ENCODE data around the gene S100A9. TPM values are rescaled to one million over a fixed set of nuclear protein-coding genes. Genes with fewer than 3 reads are reported as not detected.

The S100A9 gene
- total and polyA plus RNA-seq, 7 donors, result 73.4 to 943 (median 308) TPM

DNA sequence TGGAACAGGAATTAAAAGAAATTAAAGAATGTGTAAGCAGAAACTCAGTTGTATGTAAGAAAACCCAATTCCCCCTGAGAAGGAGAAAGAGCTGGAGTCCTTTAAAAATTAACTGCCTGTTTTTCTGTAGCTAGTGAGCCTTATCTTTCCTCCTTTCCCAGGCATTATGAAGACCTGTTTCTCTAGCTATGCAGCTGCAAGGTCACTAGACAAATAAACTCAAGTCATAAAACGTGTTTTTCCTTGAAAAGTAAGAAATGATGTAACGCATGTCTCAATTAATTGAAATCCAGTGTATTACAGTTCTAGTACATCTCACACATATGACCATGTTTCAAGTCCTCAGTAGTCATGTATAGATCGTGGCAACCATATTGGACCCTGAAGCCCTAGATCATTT, 12.5 kb downstream of the S100A9 start:
- DNase-seq, result no peak
- intact Hi-C loops (cut with DNase I), result no loop called here
- Histone ChIP-seq H3K36me3 (no peaks in the 10 kb centered on the region), H3K9me3 (no peaks in the 10 kb centered on the region), H3K27me3 (no peaks in the 10 kb centered on the region), H3K4me1 (no peaks in the 10 kb centered on the region), H3K4me3 (no peak overlapping the region), H3K27ac (no peak overlapping the region)
- WGBS, 2 donors, result 41 to 72% methylated on average over 3 of the region's 3 CpGs
- TF ChIP-seq, protein P1, sequence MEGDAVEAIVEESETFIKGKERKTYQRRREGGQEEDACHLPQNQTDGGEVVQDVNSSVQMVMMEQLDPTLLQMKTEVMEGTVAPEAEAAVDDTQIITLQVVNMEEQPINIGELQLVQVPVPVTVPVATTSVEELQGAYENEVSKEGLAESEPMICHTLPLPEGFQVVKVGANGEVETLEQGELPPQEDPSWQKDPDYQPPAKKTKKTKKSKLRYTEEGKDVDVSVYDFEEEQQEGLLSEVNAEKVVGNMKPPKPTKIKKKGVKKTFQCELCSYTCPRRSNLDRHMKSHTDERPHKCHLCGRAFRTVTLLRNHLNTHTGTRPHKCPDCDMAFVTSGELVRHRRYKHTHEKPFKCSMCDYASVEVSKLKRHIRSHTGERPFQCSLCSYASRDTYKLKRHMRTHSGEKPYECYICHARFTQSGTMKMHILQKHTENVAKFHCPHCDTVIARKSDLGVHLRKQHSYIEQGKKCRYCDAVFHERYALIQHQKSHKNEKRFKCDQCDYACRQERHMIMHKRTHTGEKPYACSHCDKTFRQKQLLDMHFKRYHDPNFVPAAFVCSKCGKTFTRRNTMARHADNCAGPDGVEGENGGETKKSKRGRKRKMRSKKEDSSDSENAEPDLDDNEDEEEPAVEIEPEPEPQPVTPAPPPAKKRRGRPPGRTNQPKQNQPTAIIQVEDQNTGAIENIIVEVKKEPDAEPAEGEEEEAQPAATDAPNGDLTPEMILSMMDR (IDR thresholded peaks at IDR 0.05), result no peak
- TF ChIP-seq POLR2AphosphoS5 (IDR thresholded peaks at IDR 0.05), result no peak
- no peak for TF ChIP-seq EP300 (IDR thresholded peaks at IDR 0.05)
- TF ChIP-seq POLR2A (IDR thresholded peaks at IDR 0.05), result no peak

DNA sequence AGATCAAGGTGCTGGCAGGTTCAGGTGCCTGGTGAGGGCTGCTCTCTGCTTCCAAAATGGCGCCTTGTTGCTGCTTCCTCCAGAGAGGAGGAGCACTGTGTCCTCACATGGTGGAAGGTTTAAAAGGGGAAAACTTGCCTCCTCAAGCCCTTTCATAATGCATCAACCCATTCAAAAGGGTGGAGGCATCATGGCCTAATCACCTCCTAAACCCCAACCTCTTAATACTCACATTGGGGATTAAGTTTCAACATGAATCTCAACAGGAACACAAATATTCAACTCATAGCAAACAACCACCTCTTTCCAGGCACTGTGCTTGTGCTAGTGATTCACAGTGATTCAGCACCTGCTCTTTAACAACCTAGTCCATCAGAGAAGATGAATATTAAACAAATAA, 13.6 kb downstream of the S100A9 start:
- Histone ChIP-seq H3K27ac (no peak overlapping the region), H3K4me1 (no peaks in the 10 kb centered on the region), H3K4me3 (no peak overlapping the region), H3K27me3 (no peaks in the 10 kb centered on the region), H3K36me3 (no peaks in the 10 kb centered on the region), H3K9me3 (no peaks in the 10 kb centered on the region)
- WGBS, 2 donors, result 89 to 100% methylated on average over 1 of the region's 1 CpG
- TF ChIP-seq EP300 (IDR thresholded peaks at IDR 0.05), result no peak
- no peak for TF ChIP-seq POLR2A (IDR thresholded peaks at IDR 0.05)
- TF ChIP-seq, protein P1 (IDR thresholded peaks at IDR 0.05), result no peak
- TF ChIP-seq POLR2AphosphoS5 (IDR thresholded peaks at IDR 0.05), result no peak
- intact Hi-C loops (cut with DNase I), result no loop called here
- no peak for DNase-seq

DNA sequence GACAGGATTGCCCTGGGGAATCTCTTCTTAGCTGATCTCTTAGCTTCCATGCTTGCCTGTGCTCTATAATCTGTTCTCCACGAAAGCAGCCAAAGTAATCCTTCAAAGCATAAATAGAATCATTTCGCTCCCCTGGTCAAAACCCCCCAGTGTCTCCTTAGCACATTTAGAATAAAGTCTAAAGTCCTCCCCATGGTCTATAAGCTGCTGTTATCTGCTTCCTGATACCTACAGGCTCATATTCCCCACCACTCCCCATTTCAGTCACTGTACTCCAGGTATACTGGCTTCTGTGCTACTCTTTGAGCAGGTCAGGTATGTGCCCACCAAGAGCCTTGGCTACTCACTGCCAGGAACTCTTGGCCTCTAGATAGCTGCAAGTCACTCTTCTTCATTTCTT, 14.9 kb downstream of the S100A9 start:
- intact Hi-C loops (cut with DNase I), result no loop called here
- no peaks in the 10 kb centered on the region for H3K4me1 ChIP-seq
- H3K9me3 ChIP-seq, result no peaks in the 10 kb centered on the region
- no peak for DNase-seq
- H3K4me3 ChIP-seq, result no peak overlapping the region
- H3K36me3 ChIP-seq, result no peaks in the 10 kb centered on the region
- TF ChIP-seq POLR2AphosphoS5 (IDR thresholded peaks at IDR 0.05) (no peak), EP300 (IDR thresholded peaks at IDR 0.05) (no peak), POLR2A (IDR thresholded peaks at IDR 0.05) (no peak)
- TF ChIP-seq, protein P1 (IDR thresholded peaks at IDR 0.05), result no peak
- no peak overlapping the region for H3K27ac ChIP-seq
- 84 to 88% methylated on average over 2 of the region's 2 CpGs for WGBS, 2 donors
- H3K27me3 ChIP-seq, result no peaks in the 10 kb centered on the region

DNA sequence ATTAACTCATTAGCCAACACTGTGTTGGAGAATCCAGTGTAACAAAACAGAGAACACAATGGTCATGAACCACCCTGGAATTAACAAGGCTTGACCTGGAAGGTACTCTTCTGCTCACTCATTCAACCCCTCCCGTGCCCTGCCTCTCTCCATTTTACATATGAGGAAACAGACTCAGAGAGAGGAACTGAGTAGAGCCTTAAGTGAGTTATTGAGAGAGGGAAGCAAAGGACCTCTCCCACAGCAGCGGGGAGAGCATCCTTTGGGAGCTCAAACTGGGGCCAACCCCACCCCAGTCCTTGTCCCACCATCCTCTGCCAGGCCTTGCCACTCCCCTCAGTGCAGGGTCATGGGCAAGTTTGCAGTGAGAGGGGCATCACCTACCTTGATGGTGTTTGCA, 16.4 kb downstream of the S100A9 start:
- 73 to 75% methylated on average over 2 of the region's 2 CpGs for WGBS, 2 donors
- Histone ChIP-seq H3K27me3 (no peaks in the 10 kb centered on the region), H3K36me3 (no peaks in the 10 kb centered on the region), H3K27ac (no peak overlapping the region), H3K4me3 (no peak overlapping the region), H3K9me3 (no peaks in the 10 kb centered on the region), H3K4me1 (no peaks in the 10 kb centered on the region)
- intact Hi-C loops (cut with DNase I), result no loop called here
- no peak for TF ChIP-seq POLR2A (IDR thresholded peaks at IDR 0.05)
- TF ChIP-seq, protein P1 (IDR thresholded peaks at IDR 0.05), result no peak
- TF ChIP-seq POLR2AphosphoS5 (IDR thresholded peaks at IDR 0.05), result no peak
- TF ChIP-seq EP300 (IDR thresholded peaks at IDR 0.05), result no peak
- no peak for DNase-seq

DNA sequence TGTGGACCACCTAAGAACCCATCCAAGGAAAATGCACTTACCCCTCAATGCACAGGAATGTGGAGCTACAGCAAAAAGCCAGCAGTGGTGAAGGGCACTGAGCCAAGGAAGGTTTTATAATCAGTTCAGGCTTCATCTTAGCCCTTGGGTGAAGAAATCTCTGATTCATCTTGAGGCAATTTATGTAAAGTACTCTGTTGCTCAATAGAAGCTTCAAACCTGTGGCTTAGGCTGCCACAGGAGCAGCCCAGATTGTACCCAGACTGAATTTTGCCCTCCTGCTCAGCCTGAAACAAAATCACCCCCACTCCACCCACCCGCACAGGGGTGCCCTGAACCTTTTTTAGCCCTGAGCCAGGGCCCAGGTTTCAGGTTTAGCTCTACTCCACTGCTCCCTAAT, 17.9 kb downstream of the S100A9 start, which contains the start of gene S100A12:
S100A12 (minus strand) TSS at position 111 of the 400 bp plus-strand sequence. CDS start 1,029 bp downstream, outside the sequence.
- H3K4me1 ChIP-seq, result no peaks in the 10 kb centered on the region
- peak; percentile 19 for DNase-seq
- no peak within 1 kb of the TSS for H3K4me3 ChIP-seq
- H3K9me3 ChIP-seq, result no peaks in the 10 kb centered on the region
- TF ChIP-seq, protein P1 (IDR thresholded peaks at IDR 0.05), result no peak
- TF ChIP-seq POLR2A (IDR thresholded peaks at IDR 0.05), result no peak
- no peak for TF ChIP-seq EP300 (IDR thresholded peaks at IDR 0.05)
- no peak for TF ChIP-seq POLR2AphosphoS5 (IDR thresholded peaks at IDR 0.05)
- no peaks in the 10 kb centered on the region for H3K36me3 ChIP-seq
- no peaks in the 10 kb centered on the region for H3K27me3 ChIP-seq
- intact Hi-C loops (cut with DNase I), result no loop called here
- no peak within 1 kb of the TSS for H3K27ac ChIP-seq
- WGBS, 2 donors, result 94% methylated on average over 1 of the region's 1 CpG
